Bladder microvascular endothelial cell (primary cell): ENCODE results near the gene MPZ. TPM values are rescaled to one million over a fixed set of nuclear protein-coding genes. Genes with fewer than 3 reads are reported as not detected.

Experiments
- total RNA-seq: library from RNA; depleted of rRNA; stranded (reverse); fragments of >200 nt; gene quantifications from 2 replicates; pipeline ENCODE4 v1.2.3, GENCODE V29; 2014

MPZ gene
- total RNA-seq: 0.76 and 0.81 TPM in 2 replicates

DNA sequence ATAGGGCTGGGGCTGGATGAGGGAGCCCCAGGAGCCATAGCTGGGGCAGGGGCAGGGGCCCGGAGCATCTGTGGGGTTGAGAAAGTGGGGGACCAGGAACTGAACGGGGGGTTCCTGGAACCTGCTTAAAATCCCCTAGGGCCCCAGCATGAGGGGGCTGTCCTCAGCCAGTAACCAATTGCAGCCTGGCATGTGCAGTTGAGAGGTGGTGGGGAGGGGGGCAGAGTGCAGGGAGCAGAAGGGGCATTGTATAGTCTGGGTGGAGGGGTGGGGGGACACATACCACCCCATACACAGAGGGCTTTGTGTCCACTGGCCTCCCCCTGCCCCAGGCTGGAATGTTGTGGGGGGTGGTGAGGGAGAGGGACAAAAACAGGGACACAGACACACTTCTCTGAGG lies at the start of gene MPZ:
Gene MPZ (minus strand): TSS at position 101 of the 400 bp plus-strand sequence. CDS start 63 bp downstream, at position 38.

DNA sequence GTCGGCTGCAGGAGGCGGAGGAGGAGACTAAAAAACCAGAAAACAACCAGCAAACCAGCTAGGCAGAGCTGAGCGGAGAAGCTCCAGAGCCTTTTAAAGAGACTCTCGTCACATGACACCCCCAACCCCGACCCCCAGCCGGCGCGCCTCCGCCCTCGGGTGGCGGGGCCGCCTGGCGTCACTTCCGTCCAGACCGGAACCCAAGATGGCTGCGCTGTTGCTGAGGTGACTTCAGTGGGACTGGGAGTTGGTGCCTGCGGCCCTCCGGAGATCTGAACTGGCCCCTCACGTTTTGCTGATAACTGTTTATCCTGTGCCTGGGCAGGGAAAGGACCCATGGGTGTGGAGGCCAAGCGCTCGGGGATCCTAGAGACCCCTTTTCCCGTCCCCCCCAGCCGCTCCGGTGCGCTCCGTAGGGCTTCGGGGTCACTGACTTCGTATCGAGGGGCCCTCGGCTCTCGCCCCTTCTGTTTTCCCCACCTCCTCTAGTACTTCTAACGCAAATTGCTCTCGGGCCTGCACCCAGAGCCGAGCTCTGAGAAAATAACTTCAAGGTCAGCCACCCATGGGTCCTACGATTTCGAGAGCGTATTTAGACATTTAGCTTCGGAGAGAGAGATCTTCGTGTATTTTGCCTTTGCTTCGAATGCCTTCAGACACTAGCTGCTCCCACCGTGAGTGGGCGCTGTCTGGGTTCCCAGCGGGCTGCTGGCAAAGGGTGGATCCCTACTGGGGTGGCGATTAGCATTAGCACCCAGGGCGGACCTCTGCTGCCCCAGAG lies 4.6 kb upstream of the MPZ start, which contains the start of gene SDHC:
Gene SDHC (plus strand): TSS at position 181 of the 781 bp plus-strand sequence. CDS start 25 bp downstream, at position 206.

DNA sequence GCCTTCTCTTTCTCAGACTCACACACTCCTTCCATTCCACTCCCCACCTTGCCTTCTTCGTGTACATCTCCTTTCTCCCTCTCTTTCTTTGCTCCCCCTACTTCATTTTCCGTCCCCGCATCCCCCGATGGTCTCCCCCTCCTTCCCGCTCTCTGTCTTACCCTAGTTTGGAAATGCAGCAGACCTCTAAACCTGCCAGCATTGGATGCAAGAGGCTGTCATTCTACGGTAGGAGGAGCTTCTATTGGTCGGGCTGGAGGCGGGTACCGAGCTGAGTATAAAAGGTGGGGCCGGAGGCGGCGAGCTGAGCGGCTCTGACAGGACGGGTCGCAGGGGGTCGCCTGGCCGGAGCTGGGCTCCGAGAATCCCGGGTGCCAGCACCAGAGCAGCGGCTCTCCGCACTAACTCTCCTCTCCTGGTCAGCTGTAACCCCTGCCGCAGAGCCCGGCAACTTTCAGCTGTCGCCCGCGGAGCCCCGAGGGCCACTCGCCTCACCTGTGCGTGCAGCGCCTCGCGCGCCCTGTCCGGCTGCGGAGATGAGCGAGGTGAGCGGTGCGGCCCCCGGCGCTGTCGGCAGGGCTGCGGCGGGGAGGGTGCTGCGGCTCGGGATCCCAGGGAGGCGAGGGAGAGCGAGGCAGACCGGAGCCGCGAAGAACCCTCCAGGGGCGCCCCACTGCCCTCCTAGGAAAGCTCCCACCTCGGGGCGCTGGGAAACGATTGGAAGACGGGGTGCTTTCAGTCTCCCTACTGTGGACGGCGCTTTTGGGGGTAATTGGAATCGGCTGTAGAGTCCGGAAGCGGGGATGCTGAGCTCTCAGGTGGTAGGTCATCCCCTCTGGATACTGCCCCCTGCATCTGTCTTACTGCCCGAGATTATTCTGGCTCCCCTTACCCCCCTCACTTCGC lies 51.1 kb downstream of the MPZ start, which contains the start of gene PCP4L1:
Gene PCP4L1 (plus strand): TSS at position 307 of the 906 bp plus-strand sequence. CDS start 230 bp downstream, at position 537.

Other genes with a start within 250 kb of the MPZ start
- not detected in 2 replicates for gene ARHGAP30, start 240.1 kb downstream of the MPZ start, total RNA-seq
- gene NECTIN4, start 220.4 kb downstream of the MPZ start, total RNA-seq: 0.31 and 0.32 TPM in 2 replicates
- 1.5 and 1.6 TPM in 2 replicates for gene KLHDC9, start 211.6 kb downstream of the MPZ start, total RNA-seq
- gene PFDN2, start 191.9 kb downstream of the MPZ start, total RNA-seq: 31.4 and 45.7 TPM in 2 replicates
- gene NIT1, start 191.9 kb downstream of the MPZ start, total RNA-seq: 10.8 and 12.5 TPM in 2 replicates
- gene DEDD, start 177.3 kb downstream of the MPZ start, total RNA-seq: 21.7 and 47.4 TPM in 2 replicates
- gene UFC1, start 156.0 kb downstream of the MPZ start, total RNA-seq: 119 and 137 TPM in 2 replicates
- 3.6 and 7.8 TPM in 2 replicates for gene USP21, start 150.5 kb downstream of the MPZ start, total RNA-seq
- gene PPOX, start 143.5 kb downstream of the MPZ start, total RNA-seq: 13.7 and 15.4 TPM in 2 replicates
- gene B4GALT3, start 132.5 kb downstream of the MPZ start, total RNA-seq: 16.0 and 29.8 TPM in 2 replicates
- gene ADAMTS4, start 110.9 kb downstream of the MPZ start, total RNA-seq: 9.7 and 9.9 TPM in 2 replicates
- 139 and 183 TPM in 2 replicates for gene NDUFS2, start 107.6 kb downstream of the MPZ start, total RNA-seq
- 0.16 TPM in 1 of 2 replicates, not detected in the other for gene FCER1G, start 94.7 kb downstream of the MPZ start, total RNA-seq
- gene APOA2, start 86.3 kb downstream of the MPZ start, total RNA-seq: not detected in 2 replicates
- gene TOMM40L, start 83.9 kb downstream of the MPZ start, total RNA-seq: 14.2 and 18.3 TPM in 2 replicates
- not detected in 2 replicates for gene NR1I3, start 71.8 kb downstream of the MPZ start, total RNA-seq
- not detected in 2 replicates for gene PCP4L1, start 51.2 kb downstream of the MPZ start, total RNA-seq
- 6.3 and 23.0 TPM in 2 replicates for gene SDHC, start 4.4 kb upstream of the MPZ start, total RNA-seq
- gene CFAP126, start 57.9 kb upstream of the MPZ start, total RNA-seq: not detected in 2 replicates
- 0.44 TPM in 1 of 2 replicates, not detected in the other for gene FCGR2A, start 195.5 kb upstream of the MPZ start, total RNA-seq
- gene HSPA6, start 214.6 kb upstream of the MPZ start, total RNA-seq: under 0.01 and 0.38 TPM in 2 replicates
- gene FCGR3A, start 239.8 kb upstream of the MPZ start, total RNA-seq: not detected in 2 replicates